ENCODE measurements around the gene NKD1.

GRCh38 chr16:50669741-50670140 is 121.5 kb downstream of the NKD1 start:
- no peak for TF ChIP-seq CTCF (IDR thresholded peaks at IDR 0.05 in 2 of 3, conservative IDR thresholded peaks at IDR 0.05 in 1 of 3; ENCODE audit: borderline replicate concordance in 1 of 3, insufficient read depth in 1 of 3, low read depth in 2 of 3, low read length in 2 of 3)
- no peak for TF ChIP-seq EZH2 (IDR thresholded peaks at IDR 0.05)
- TF ChIP-seq MAX (IDR thresholded peaks at IDR 0.05): no peak
- TF ChIP-seq EGR1 (IDR thresholded peaks at IDR 0.05; ENCODE audit: low read depth): no peak
- no peak for TF ChIP-seq CEBPB (IDR thresholded peaks at IDR 0.05; ENCODE audit: low read depth)
- TF ChIP-seq SIN3A (IDR thresholded peaks at IDR 0.05; ENCODE audit: low read depth): no peak
- TF ChIP-seq REST (IDR thresholded peaks at IDR 0.05; ENCODE audit: low read depth): no peak
- no peak for TF ChIP-seq SP1 (IDR thresholded peaks at IDR 0.05; ENCODE audit: low read depth)
- TF ChIP-seq EZH2phosphoT487 (IDR thresholded peaks at IDR 0.05; ENCODE audit: borderline replicate concordance): no peak
- no peak for TF ChIP-seq ZFX (IDR thresholded peaks at IDR 0.05)
- TF ChIP-seq YY1 (IDR thresholded peaks at IDR 0.05; ENCODE audit: extremely low read depth, insufficient replicate concordance, low read depth, low read length): no peak
- TF ChIP-seq POLR2A (IDR thresholded peaks at IDR 0.05; ENCODE audit: borderline replicate concordance, extremely low read depth, insufficient read depth, insufficient read length): no peak
- no peak for TF ChIP-seq ATF3 (IDR thresholded peaks at IDR 0.05)
